ENCODE measurements around the gene LAMTOR2.
A peak's percentile ranks its signal among the peaks of the same experiment; 100 is the strongest.
"Not testable (repeated sequence)": the region's sequence is repeated elsewhere in the genome, so short reads cannot be mapped to it uniquely, and the experiment has no call there.

Gene LAMTOR2

DNA sequence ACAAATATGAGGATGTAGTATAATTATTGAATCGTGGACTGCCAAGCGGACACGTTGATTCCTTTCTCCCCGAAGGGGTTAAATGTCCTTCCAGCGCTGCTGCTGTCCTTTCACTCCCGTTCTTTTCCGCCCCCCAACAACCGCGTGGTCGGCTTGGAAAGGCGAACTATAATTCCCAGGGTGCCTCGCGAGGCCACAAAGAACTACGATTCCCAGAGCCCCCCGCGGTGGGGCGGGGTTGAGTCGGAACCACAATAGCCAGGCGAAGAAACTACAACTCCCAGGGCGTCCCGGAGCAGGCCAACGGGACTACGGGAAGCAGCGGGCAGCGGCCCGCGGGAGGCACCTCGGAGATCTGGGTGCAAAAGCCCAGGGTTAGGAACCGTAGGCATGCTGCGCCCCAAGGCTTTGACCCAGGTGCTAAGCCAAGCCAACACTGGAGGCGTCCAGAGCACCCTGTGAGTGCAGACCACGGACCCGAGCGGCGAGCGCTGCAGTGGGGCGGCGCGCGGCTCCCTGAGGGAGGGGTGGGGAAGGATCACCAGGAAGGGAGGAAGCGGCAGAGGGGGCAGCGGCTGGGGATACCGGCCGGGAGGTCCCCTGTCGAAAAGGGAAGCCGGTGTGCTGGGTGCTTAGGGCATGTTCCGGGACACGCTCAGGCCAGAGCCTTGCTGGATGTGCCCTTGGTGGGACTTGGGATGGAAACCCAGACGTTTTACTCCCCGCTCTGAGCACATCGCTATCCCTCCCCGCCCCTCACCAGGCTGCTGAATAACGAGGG, at the start of gene LAMTOR2:
TSS of gene LAMTOR2 (plus strand) at position 283 of the 781 bp plus-strand sequence. CDS start at position 391, 108 bp downstream.
- peak; percentile 90 to 97 (median 94) for DNase-seq

- no peak for DNase-seq
These were observed 49.6 kb upstream of the LAMTOR2 start for GRCh38 chr1:156004843-156005584.

- DNase-seq, result no peak
These were observed 47.8 kb upstream of the LAMTOR2 start for GRCh38 chr1:156006666-156007376.

DNA sequence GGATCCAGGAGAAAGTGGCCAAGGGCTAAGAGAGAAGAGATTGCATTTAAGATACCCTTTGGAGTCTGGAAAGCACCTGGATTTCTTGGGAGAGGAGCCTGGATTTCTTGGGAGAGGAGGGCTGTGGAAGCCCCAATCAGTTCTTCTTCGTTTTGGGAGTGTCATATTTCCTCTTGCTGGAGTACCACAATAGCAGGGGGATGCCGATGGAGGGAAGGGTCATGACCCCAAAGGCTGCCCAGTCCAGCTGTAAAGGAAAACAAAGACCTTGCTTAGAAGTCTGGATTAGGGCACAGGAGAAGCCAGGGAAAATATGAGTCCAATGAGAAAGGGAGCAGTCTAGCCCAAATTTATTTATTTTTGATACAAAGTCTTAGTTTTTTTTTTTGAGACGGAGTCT, 45.2 kb upstream of the LAMTOR2 start:
- DNase-seq, result no peak

DNA sequence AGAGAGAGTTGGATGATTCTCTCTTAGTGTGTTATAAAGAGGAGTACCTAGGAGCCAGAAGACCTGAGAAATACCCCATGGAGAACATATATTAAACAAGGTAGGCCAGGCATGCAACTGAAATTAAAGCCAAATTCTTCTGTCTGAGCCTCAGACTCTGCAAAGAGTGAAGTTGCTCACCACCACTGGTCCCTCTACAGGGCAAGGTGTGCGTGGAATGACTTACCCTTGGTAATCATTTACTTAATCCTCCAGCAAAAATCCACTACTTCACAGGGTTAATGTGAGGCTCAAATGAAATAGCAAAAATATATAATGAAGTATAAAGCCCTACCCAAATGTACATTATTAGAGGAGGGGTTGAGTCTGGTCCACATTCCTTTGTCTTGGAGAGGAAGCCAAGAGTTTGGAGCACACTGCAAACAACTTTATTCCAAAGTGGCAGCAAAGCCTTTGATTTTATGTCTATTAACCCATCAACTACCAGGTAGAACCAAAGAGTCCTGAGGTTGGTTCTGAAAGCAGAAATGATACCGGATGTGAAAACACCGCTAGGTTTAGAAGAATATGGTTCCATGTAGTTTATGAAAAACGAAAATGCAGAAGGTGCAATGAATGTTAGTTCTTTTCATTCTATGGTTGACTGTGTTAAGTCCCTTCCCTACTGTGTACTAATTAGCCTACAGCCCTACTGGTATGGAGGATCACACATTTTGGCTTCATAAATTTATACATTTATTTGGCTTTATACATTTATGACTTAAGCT, 42.3 kb upstream of the LAMTOR2 start:
- DNase-seq, result no peak

DNA sequence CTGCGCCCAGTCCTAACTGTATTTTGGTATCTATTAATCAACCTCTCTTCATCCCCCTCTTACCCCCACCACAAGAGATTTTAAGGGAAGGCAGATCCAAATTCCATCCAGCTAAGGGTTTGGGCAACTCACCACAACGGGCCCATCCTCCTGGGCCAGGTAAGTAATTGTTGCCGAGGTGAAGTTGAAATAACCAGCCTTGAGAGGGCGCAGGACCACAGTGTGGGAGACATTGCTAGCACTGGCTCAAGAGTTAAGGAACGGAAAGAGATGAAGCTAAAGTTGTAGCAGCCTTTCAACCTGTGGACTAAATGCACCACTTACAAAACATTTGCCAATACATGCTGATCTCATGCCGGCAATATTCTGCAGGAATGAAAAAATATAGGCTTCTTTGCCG, 39.8 kb upstream of the LAMTOR2 start:
- no peak for DNase-seq

DNA sequence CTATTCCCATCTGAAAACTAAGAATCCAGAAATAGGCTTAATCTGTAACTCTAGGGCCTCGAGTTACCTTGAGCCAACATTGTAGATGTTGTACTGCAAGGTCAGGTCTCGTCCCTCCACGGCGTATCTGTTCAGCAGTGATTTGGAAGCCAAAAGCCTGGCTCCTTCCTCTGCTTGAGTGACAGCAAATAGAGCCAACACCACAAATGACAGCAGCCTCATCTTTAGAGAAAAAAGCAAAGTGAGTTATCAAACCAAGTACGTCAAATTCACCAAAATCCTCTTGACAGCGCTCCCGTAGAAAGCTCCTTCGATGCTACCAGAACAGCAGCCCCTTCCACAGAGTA, 34.7 kb upstream of the LAMTOR2 start:
- no peak for DNase-seq

DNA sequence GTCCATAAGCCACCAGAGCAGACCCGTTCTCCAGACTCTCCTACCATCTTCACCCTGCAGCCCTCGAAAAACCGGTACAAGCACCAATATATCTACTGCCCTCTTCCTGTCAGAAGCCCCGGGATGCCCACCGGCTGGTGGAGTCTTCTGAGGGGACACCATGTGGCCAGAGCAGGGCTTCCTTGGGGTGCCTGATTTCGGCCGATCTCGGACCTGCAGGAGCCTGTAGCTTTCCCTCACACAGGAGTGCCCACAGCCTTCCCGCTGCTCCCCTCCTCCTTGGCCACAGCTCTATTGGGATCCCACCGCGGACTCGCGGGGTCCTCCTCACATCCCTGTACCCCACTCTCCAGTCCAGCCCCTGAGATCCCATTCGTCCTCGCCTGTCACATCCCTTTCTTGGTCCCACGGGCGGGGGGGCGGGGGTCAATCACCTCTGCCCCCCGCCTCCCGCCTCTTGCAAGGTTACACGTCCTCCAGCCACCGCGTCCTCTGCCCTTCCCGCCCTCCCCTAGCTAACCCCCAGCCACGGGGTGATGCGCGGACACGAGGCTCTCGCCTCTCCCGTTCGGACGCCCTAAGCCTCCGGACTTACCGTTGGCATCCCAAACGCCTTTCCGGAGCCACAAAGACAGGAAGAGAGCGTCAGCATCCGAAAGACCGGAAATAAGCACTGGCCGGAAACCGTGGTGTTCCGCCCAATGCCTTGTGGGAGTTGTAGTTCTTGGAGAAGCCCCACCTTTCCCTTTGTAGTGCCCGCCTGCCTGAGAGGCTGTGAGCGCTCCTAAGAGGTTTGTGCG, 34.1 kb upstream of the LAMTOR2 start, which contains the start of gene SSR2:
TSS of gene SSR2 (minus strand) at position 659 of the 800 bp plus-strand sequence. CDS start 784 bp downstream, outside the sequence.
- peak; percentile 45 to 69 (median 65) for DNase-seq

- no peak for DNase-seq
These were observed 33.5 kb upstream of the LAMTOR2 start for GRCh38 chr1:156021093-156021428.

DNA sequence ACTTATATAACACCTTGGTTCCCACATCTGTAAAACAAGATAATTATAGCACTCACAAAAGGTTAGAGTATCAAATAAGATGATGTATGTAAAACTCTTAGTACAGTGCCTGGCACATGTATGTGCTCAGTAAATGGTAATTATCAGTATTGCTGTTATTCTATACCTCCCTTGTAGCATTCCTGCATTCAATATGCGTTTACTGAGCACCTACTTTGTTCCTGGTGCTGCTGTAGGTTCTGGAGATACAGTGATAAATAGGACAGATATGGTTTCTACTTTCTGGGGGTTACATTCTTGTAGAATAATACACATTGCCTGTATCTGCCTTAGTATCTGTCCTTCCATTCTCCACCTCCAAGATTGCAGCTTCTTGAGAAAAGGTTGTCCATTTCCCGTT, 32.6 kb upstream of the LAMTOR2 start:
- DNase-seq, result no peak

DNA sequence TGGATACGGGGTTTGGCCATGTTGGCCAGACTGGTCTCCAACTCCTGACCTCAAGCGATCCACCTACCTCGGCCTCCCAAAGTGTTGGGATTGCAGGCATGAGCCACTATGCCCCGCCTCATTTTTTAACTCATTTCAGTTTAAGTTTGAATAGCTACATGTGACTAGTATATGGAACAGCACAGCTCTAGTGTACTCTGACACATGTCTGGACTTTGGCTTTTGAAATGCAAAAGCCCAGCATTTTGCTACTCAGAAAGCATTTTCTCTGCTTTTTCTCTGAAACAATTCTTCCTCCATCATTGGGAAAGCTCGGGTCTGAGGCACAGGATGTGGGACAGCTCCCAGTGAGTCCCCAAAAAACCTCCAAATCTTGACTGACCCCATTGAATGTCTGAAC, 29.8 kb upstream of the LAMTOR2 start:
- no peak for DNase-seq

DNA sequence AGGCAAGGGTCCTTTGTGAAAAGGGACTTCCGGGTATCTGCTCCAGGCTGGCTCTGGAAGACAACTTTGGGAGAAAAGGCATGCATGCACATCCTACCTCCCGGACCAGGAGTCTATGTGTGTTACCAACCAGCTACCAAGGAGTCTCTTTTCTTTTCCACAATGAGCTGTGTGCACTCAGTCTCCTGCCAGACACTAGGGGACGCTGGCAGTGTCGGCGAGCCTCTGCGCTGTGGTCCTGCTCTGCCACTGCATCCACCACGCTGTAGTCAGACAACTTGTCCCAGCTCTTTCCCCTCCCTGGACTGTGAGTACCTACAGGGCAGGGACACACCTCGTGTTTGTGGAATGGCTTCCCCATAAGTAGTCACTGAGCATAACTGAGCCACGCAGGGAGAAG, 28.7 kb upstream of the LAMTOR2 start:
- peak in 1 of 4 experiments; percentile 3 for DNase-seq

DNA sequence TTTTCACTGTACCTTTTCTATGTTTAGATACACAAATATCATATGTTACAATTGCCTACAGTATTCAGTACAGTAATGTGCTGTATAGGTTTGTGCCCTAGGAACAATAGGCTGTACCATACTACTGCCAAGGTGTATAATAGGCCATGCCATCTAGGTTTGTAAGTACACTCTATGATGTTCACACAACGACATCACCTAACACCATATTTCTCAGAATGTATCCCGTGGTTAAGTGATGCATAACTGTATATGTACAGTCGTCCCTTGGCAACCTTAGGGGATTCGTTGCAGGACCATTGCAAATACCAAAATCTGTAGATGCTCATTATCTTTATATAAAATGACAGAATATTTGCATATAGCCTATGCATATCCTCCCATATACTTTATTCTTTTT, 28.0 kb upstream of the LAMTOR2 start:
- no peak for DNase-seq

DNA sequence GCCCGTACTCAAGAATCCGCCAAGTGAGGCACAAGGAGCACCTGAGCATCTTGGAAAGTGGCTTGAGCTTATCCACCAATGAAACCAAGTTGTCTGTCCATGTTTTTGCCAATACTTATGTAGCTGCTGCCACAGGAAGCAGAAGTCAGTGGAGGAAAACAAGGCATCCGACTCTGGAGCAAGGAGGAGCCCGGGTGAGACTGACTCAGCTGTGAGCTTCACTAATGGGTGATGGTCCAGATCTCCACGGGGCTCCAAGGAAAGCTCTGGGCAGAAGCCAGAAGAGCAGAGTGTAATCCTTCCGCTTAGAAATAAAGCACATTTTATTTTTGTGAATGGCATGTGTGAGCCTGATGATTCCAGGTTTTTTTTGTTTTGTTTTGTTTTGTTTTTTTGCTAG, 21.6 kb upstream of the LAMTOR2 start:
- DNase-seq, result no peak

- DNase-seq, result not testable (repeated sequence)
These were observed 19.6 kb upstream of the LAMTOR2 start for GRCh38 chr1:156034991-156035390.

- DNase-seq, result no peak
These were observed 11.8 kb upstream of the LAMTOR2 start for GRCh38 chr1:156042828-156043227.

DNA sequence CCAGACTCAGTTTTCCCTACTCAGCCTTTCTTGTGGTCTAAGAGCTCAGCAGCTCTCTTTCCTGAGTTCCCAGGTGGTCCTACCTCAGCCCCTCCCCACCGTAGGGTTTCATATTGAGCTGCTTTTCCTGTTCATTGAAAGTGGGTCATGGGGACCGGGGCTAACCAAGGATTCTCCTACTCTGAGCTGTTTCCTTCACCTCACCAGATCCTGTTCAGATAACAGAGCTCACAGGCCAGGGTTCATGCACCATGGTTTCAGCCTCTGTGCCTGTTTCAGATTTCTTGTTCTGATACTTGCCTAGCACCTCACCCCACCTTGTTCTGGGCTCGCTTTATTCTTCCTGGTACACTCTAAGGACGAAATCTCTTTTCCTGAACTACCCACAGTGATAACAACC, 9.5 kb upstream of the LAMTOR2 start:
- DNase-seq, result no peak

DNA sequence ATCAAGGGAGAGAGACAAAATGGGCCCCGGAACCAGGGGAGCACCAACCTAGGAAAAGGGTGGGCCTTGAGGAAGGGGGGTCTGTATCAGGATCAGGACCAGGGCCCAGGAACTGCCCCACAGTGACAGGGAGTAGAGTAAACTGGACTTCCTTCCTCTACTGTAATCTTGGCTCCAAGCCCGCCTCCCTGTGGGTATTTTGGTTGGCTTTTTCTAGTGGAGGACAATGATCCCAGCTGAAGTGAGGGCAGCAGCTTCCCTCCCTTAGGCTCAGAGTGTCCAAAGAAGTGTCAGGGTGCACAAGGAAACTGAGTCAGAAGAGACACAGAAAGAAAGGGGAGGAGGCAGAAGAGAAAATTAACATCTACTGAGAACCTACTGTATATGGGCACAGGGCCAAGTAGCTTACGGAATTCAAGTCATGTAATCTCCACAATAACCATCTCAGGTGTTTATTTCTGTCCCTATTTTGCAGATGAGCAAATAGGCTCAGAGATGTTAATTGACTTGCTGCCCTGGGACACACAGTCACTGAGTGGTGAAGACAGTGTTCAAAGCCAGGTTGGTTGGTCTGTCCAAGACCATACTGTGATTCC, 5.8 kb upstream of the LAMTOR2 start:
- DNase-seq, result no peak

DNA sequence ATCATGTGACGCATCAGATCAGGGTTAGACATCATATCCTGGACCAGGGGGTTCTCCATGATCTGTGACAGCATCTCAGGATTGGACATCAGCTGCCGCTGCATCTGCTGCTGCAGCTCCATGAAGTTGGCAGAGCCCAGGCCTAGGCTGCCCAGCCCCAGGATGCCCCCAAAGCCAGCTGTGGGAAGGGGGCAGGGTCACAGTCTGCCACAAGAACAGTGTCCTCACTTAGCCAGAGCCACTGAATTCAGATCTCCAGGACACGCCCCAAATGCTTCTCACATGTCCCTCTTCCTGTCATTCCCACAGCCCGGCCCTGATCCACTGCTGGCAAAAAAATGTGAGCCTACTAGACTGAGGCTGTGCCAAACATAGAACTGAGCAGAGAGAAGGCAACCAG, 4.2 kb upstream of the LAMTOR2 start:
- no peak for DNase-seq

- DNase-seq, result no peak
These were observed 3.4 kb upstream of the LAMTOR2 start for GRCh38 chr1:156051011-156051725.

All from activated CD4-positive, CD25-positive, alpha-beta regulatory T cell (primary cell).